Fibroblast of the conjunctiva (primary cell): ENCODE data around the gene SYPL1.

Experiments
- DNase-seq: peaks from one replicate; pipeline ENCODE4 v3.0.0-alpha.2; 2010; ENCODE audit warnings: low read depth

SYPL1 gene

GRCh38 chr7:106092204-106092603 lies 19.9 kb downstream of the SYPL1 start:
- DNase-seq: no peak

- DNase-seq: no peak
These were observed 22.5 kb downstream of the SYPL1 start for GRCh38 chr7:106089647-106090046.

DNA sequence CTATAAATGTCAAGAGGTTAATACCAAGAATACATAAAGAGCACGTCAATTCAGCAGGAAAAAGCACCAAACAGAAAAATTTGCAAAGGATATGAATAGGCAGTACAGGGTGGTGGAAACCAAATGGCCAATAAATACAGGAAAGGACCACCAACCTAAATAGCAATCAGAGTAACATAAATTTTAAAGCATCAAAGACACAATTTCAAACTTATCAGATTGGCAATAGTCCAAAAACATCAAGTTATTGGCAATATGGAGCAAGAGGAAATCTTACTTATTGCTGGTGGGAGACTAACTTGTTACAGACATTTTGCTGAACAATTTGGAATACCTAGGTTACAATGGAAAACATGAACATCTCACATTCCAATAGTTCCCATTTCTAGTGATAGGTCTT lies 24.1 kb downstream of the SYPL1 start:
- no peak for DNase-seq

DNA sequence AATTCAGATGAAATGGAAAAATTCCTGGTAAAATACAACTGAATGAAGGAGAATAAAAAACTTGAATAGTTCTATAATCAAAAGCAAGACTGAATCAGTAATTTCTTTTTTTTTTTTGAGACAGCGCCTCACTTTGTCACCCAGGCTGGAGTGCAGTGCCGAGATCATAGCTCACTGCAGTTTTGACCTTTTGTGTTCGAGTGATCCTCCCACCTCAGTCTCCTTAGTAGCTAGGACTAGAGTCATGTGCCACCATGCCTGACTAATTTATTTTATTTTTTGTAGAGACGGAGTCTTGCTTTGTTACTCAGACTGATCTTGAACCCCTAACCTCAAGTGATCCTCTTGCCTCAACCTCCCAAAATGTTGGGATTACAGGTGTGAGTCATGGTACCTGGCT lies 26.1 kb downstream of the SYPL1 start:
- DNase-seq: no peak

- no peak for DNase-seq
These were observed 27.1 kb downstream of the SYPL1 start for GRCh38 chr7:106085015-106085414.

DNA sequence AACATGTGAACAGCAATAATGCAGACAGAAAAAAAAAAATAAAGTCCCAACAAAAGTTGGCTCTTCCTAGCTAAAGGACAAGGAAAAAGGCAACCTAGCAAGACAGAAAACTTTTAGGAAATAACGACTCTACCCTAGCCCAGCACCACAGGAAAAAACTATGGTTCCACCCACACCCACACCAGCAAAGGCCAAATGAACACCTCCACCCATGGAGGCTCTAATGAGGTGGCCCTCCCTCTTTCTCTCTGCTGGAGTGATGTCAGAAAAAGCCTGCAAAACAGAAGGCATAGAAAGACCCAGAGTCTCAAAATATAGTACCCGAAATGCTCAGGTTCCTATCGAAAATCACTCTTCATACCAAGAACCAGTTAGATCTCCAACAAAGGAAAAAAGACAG lies 28.4 kb downstream of the SYPL1 start:
- no peak for DNase-seq

DNA sequence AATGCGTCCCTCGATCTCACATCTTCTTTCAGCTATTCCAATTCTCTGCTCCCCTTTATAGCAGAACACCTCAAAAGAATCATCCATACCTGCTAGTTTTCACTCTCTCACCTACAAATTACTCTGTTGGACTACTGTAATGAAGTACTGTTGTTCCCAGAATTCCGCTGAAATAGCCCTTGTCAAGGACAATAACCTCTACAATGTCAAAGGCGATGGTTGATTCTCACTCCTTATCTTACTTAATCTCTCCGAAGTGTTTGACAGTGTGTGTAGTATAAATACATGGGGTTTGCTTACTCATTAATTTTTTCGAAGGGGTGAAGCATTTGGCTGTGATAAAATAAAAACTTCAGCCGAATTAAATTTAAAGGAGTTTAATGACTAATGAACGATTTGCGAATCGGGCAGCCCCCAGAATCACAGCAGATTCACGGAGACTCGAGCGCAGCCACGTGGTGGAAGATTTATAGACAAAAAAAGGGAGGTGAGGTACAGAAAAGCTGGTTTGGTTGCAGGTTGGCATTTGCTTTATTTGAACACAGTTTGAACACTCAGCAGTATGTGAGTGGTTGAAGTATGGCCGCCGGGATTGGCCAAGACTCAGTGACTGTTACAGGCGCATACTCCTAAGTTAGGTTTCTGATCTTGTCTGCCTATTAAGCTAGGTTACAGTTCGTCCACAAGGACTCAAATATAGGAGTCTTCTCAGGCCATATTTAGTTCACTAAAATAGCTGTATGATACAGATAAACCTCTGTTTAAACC lies 29.8 kb downstream of the SYPL1 start:
- no peak for DNase-seq

DNA sequence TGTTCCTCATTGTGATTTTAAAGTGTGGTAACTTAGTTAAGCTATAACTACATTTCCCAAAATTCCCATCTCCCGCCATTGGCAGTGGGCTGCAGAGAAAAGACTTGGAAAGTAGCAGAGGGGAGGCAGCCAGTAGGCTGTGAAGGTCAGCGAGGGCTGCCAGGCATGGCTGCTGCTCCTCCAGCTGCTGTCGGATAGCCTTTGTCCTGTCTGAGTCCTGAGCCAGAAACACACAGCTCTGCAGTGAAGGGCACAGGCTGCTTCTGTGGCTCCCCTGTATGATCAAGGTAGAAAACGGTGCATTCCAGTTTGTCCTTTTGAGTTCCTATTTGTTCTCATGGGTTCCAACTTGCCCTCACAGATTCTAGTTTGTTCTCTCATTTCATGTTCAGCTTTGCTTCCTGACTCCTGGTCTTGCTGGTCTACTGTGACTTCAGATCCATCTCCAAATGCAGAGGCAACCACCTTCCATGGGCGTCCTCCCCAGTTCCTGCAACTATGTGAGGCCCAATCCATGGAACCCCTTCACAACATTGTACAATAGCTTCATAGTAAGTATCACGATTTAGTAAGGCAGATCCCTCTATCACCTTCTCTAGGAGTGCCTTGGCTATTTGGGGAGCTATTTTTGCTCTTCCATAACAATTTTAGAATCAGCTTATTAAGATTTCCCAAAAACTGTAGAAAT lies 31.7 kb downstream of the SYPL1 start:
- no peak for DNase-seq

- DNase-seq: no peak
These were observed 35.6 kb downstream of the SYPL1 start for GRCh38 chr7:106076537-106076936.

- no peak for DNase-seq
These were observed 36.2 kb downstream of the SYPL1 start for GRCh38 chr7:106075937-106076336.

GRCh38 chr7:106074257-106074656 lies 37.9 kb downstream of the SYPL1 start:
- DNase-seq: no peak

- no peak for DNase-seq
These were observed 38.4 kb downstream of the SYPL1 start for GRCh38 chr7:106073701-106074100.

DNA sequence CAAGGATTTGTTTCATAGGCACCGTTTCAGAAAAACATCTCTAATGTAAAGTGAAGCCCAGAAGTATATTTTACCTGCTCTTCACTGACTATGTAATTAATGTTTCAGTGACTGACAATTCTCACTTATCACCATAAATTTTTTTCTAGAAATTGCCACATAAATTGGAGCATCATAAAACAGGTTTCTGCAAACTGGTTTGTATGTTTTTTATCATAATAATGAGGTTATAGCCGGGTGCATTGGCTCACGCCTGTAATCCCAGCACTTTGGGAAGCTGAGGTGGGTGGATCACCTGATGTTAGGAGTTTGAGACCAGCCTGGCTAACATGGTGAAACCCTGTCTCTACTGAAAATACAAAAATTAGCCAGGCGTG lies 39.4 kb downstream of the SYPL1 start:
- DNase-seq: no peak

DNA sequence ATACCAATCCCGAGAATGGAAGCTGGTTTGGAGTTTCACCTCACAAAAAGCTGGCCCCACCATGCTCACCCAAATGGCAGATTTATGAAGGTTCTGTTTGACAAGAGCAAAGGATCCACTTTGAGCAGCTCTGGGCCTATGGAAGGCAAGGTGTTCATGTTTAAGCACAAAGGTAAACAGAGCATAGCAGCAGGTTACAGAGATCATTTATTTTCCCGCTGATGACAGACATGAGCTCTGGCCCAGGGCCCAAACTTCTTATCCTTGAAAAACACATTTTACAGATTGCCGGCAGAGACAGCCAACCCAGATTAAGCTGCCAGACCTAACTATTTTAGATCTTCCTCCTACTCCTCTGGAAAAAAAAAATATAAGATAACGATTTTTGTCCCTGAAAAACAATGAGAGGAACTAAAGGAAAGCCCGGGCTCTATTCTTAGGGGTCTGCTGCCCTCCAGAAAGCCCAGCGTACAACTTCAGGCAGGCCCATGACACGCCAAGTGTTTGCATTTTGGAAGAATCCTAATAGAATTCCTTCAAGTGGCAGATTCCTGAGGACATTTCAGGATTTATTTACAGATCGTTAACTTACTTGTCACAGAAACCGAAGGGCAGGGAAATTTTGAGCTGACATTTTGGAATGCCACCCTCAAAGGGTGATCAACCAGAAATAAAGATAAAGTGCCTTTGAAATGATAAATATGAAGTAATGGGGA lies 40.0 kb downstream of the SYPL1 start:
- no peak for DNase-seq

DNA sequence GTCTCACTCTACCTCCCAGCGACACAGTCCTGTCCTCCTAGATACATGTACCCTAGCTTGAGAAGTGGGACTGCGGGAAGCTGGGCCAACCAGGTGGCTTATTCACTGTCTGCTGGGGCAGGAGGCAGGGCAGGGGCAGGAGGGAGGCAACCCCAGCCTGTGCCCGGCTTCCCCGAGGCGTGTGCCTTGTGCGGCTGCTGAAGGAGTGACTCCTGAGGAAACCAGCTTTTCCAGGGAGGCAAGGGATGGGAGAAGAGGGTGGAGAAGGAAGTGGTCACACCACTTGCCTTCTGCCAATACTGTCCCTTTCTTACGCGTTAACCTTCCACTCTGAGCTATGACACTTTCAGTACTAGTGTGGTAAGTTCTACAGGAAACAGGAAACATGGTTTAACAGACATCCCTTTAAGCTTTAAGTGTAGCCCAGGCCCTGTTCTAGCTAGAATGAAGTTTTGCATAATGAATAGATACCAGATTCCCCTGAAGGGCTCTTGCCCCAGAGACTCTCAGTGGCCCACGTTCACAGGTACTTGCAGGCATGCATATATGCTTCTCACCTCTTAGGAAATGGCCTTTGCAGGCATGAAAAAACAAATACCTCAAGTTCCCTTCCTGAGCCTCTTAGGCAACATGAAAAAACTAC lies 40.6 kb downstream of the SYPL1 start:
- DNase-seq: no peak

DNA sequence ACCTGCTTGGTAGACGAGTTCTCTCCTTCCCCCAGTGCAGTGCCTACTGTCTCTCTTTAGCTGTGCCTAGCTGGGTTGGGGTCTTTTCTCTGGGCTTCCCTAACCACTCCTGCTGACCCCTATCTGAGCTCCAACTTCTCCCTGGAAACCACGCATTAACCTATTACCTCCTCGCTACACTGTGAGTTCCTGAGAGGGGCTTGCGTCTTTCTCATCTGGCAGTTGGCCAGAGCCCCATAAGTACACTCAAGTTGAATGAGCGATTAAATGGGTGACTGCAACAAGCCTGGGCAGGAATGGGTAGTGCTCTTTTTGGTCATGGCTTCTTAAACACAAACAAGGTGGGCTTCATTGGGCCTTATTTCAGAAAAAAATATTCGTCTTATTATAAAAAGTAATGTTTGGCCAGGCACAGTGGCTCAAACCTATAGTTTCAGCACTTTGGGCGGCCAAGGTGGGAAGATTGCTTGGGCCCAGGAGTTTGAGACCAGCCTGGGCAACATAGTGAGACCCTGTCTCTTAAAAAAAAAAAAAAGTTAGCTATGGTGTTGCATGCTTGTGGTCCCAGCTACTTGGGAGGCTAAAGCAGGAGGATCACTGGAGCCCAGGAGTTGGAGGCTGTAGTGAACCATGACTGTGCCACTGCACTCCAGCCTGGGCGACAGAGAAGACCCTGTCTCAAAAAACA lies 41.4 kb downstream of the SYPL1 start:
- DNase-seq: no peak

- DNase-seq: no peak
These were observed 41.9 kb downstream of the SYPL1 start for GRCh38 chr7:106070201-106070551.

GRCh38 chr7:106069471-106070200 lies 42.5 kb downstream of the SYPL1 start:
- DNase-seq: no peak

- no peak for DNase-seq
These were observed 43.1 kb downstream of the SYPL1 start for GRCh38 chr7:106068986-106069385.

GRCh38 chr7:106068538-106068961 lies 43.6 kb downstream of the SYPL1 start:
- DNase-seq: no peak

DNA sequence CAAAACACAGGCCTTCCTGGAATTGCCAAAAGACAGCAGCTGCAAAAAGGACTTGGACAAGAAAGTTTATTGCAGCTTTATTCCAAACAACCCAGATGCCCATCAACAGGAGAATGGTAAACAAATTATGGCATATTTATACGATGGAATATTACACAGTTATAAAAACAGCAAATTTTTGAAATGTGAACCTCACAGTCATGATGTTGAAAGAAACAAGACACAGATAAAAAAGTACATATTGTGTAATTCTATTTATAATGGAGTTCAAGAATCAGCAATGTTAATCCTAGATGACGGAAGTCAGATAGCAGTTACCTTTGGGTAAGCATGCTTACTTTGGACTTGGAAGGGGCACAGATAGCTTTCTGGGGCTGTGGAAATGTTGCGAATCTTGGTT lies 44.4 kb downstream of the SYPL1 start:
- no peak for DNase-seq
